Measurements from ENCODE around the gene CDH5.

- TF ChIP-seq POLR2AphosphoS5 (IDR thresholded peaks at IDR 0.05; ENCODE audit: insufficient read depth in 1 of 2, low read depth in 1 of 2) = no peak
- TF ChIP-seq CTCF (IDR thresholded peaks at IDR 0.05) = no peak
Observed at GRCh38 chr16:66443269-66443652, 76.8 kb downstream of the CDH5 start.

All from vagina (tissue), 2 donors.